Breast epithelium (tissue), 3 donors: ENCODE measurements around the gene RUFY1.
"Not testable (repeated sequence)": the region's sequence is repeated elsewhere in the genome, so short reads cannot be mapped to it uniquely, and the experiment has no call there.

Source experiments
- POLR2A ChIP-seq: fragments of 450-650 bp; IDR thresholded peaks from one replicate; pipeline ENCODE4 v1.6.1; 2016; ENCODE audit warnings: antibody characterized with exemption, mild to moderate bottlenecking, moderate library complexity
- TF ChIP-seq, protein P1 (sequence below), 3 donors: fragments of 450-650 bp; IDR thresholded peaks; one replicate each; pipeline ENCODE4 v1.5.1; 2016 to 2017; ENCODE audit warnings: antibody characterized with exemption in 3 of 3, mild to moderate bottlenecking in 3 of 3, moderate library complexity in 3 of 3

DNA sequence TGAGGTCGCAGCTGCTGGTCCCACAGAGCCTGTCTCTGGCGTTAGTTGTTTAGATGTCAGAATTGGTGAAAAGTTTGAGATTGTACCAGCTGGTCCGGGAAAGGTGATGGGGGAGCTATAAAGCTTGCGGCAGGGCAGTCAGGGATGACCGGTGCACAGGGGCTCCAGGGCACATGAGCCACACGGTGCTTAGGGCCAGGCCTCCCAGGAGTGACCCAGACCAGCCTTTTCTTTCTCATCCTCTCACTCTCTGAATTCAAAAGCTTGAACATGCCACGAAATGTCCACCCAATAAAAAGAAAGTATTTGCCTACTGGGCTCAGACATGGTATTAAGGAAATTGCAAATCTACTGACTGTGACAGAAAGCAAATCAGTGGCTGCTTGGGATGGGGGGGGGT lies 34.9 kb upstream of the RUFY1 start:
- TF ChIP-seq, protein P1, sequence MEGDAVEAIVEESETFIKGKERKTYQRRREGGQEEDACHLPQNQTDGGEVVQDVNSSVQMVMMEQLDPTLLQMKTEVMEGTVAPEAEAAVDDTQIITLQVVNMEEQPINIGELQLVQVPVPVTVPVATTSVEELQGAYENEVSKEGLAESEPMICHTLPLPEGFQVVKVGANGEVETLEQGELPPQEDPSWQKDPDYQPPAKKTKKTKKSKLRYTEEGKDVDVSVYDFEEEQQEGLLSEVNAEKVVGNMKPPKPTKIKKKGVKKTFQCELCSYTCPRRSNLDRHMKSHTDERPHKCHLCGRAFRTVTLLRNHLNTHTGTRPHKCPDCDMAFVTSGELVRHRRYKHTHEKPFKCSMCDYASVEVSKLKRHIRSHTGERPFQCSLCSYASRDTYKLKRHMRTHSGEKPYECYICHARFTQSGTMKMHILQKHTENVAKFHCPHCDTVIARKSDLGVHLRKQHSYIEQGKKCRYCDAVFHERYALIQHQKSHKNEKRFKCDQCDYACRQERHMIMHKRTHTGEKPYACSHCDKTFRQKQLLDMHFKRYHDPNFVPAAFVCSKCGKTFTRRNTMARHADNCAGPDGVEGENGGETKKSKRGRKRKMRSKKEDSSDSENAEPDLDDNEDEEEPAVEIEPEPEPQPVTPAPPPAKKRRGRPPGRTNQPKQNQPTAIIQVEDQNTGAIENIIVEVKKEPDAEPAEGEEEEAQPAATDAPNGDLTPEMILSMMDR (IDR thresholded peaks at IDR 0.05) = not testable (repeated sequence)
- not testable (repeated sequence) for TF ChIP-seq POLR2A
